Transverse colon (tissue), 4 donors: Measurements from ENCODE around the gene FFAR3. TPM values are rescaled to one million over a fixed set of nuclear protein-coding genes. Genes with fewer than 3 reads are reported as not detected.

ENCODE experiments used
- DNase-seq: peaks from one replicate; pipeline ENCODE4 v3.0.0-alpha.2; 2019
- H3K27ac ChIP-seq, 4 donors: fragments of 200-600 bp; sonication (generic); 2 replicates each; pipeline ENCODE4 v1.5.1; 2016 to 2018; ENCODE audit warnings: inconsistent platforms in 4 of 4
- H3K27me3 ChIP-seq: fragments of 200-600 bp; sonication (generic); 2 replicates; pipeline ENCODE4 v1.5.1; 2017; ENCODE audit warnings: inconsistent platforms
- H3K36me3 ChIP-seq, 4 donors: fragments of 200-600 bp; sonication (generic); 2 replicates each; pipeline ENCODE4 v1.5.1; 2017 to 2019; ENCODE audit warnings: inconsistent platforms in 4 of 4
- H3K4me1 ChIP-seq, 4 donors: fragments of 200-600 bp; sonication (generic); 2 replicates each; pipeline ENCODE4 v1.5.1; 2017 to 2020; ENCODE audit warnings: inconsistent platforms in 4 of 4
- H3K4me3 ChIP-seq, 4 donors: fragments of 200-600 bp; sonication (generic); 1 replicate in 1 of 4; 2 replicates in 3 of 4; pipeline versions ENCODE4 v1.5.1 to v1.6.1; 2017 to 2019; ENCODE audit warnings: inconsistent platforms in 4 of 4
- H3K9me3 ChIP-seq, 2 donors: fragments of 200-600 bp; sonication (generic); 2 replicates each; pipeline ENCODE4 v1.5.1; 2017 to 2019; ENCODE audit warnings: inconsistent platforms in 2 of 2
- CTCF ChIP-seq, 5 experiments: fragments of 200-600 bp in 3 of 5; fragments of 450-650 bp in 2 of 5; sonication (generic) in 3 of 5; IDR thresholded peaks; 1 replicate in 2 of 5; 2 replicates in 3 of 5; pipeline ENCODE4 v1.5.1; 2016 to 2017; ENCODE audit warnings: antibody characterized with exemption in 5 of 5, inconsistent platforms in 3 of 5, mild to moderate bottlenecking in 2 of 5, moderate library complexity in 1 of 5
- EP300 ChIP-seq: sonication (generic); formaldehyde crosslinking; IDR thresholded peaks from one replicate; pipeline ENCODE4 v1.6.1; 2017; ENCODE audit warnings: antibody characterized with exemption, low read depth
- POLR2A ChIP-seq: fragments of 450-650 bp; IDR thresholded peaks from one replicate; pipeline ENCODE4 v1.6.1; 2016; ENCODE audit warnings: antibody characterized with exemption, mild to moderate bottlenecking, moderate library complexity
- POLR2AphosphoS5 ChIP-seq, 3 donors: sonication (generic); formaldehyde crosslinking; IDR thresholded peaks; one replicate each; pipeline ENCODE4 v1.6.1; 2016; ENCODE audit warnings: antibody characterized with exemption in 3 of 3
- WGBS, 2 donors: methylation state at CpG; one replicate each; pipeline ENCODE4 v1.1.5; 2018; ENCODE audit warnings: low coverage in 1 of 2; 5-methylcytosine and 5-hydroxymethylcytosine counted together
- in situ Hi-C, 4 donors: fragments of 200-750 bp; cut with MboI; loops; one replicate each; pipeline versions ENCODE4 v1.15.0 to v1.15.1; 2017; ENCODE audit warnings: low sequenced_read_pairs in 3 of 4, low pct_ligation_motif_present in 1 of 4, low pct_unique_long_range_greater_than_20kb in 1 of 4
- intact Hi-C: fragments of 100-400 bp; cut with DNase I; formaldehyde crosslinking; loops from one replicate; pipeline ENCODE4 v1.15.1; 2023; ENCODE audit warnings: low total_unique reads
- total RNA-seq, 4 donors: library from RNA; depleted of rRNA; stranded (reverse); fragments of >200 nt; gene quantifications; one replicate each; pipeline ENCODE4 v1.1.0, GENCODE V29; 2016

The FFAR3 gene
- total RNA-seq, 4 donors from 2014 or later = 0.27 TPM; not detected in 3

DNA sequence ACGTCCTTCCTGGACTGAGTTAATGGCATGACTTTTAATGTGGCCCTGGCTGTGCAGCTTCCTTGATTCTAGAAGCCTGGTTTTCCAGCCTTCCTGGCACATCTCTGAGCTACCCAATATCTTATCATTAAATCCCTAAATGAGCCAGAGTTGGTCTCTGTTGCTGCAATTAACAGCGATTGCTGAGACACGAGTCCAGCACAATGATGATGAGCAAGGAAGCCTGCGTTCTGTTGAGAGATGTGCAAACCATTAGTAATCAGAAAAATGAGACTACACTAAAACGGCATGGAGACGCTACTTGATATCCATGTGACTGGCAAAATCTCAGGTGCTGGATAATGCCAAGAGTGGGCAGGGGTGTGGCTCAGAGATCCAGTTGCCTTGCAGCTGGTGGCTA lies 38.8 kb downstream of the FFAR3 start:
- intact Hi-C loops = no loop called here
- TF ChIP-seq EP300 (no peak), POLR2A (no peak), CTCF (IDR thresholded peaks at IDR 0.05) (no peak), POLR2AphosphoS5 (IDR thresholded peaks at IDR 0.05) (no peak)
- WGBS, 2 donors = 67 to 86% methylated on average over 3 to 6 of the region's 6 CpGs

GRCh38 chr19:35398570-35398969 lies 40.3 kb downstream of the FFAR3 start:
- Histone ChIP-seq H3K27ac (no peak overlapping the region), H3K27me3 (no peaks in the 10 kb centered on the region), H3K4me3 (no peak overlapping the region), H3K4me1 (peaks cover 0 to 9% (median 4%) of the 10 kb centered on the region in 4 donors), H3K36me3 (no peaks in the 10 kb centered on the region), H3K9me3 (no peaks in the 10 kb centered on the region)
- no peak for DNase-seq
- TF ChIP-seq EP300 (no peak), CTCF (IDR thresholded peaks at IDR 0.05) (no peak), POLR2A (no peak), POLR2AphosphoS5 (IDR thresholded peaks at IDR 0.05) (no peak)
- WGBS, 2 donors = 77 to 91% methylated on average over 6 to 12 of the region's 12 CpGs
- intact Hi-C loops = no loop called here
- in situ Hi-C loops = no loop called here

More for the DNA sequence above, 38.8 kb downstream of the FFAR3 start:
- no peaks in the 10 kb centered on the region for H3K36me3 ChIP-seq
- peaks cover 0 to 9% (median 4%) of the 10 kb centered on the region in 4 donors for H3K4me1 ChIP-seq
- DNase-seq = no peak
- no peak overlapping the region for H3K27ac ChIP-seq
- H3K27me3 ChIP-seq = no peaks in the 10 kb centered on the region
- H3K4me3 ChIP-seq = no peak overlapping the region
- in situ Hi-C loops = no loop called here
- H3K9me3 ChIP-seq = no peaks in the 10 kb centered on the region

DNA sequence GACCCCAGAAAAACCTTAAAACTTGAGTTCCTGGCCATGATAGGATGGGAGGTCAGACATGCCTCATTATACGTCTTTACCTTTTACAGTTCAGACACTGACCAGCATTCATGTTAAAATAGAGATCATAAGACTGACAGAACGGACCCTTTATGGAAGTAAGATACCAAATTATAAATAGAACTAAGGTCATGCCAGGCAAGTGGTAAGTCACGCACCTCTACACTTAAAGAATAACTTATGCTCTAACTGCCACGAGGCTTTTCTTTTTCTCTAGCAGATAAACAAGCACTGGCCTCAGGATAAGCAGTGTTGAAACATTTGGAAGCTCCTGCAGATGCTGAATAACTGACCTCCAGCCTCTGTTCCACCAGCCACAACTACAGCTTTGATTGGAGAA lies 41.0 kb downstream of the FFAR3 start:
- no peaks in the 10 kb centered on the region for H3K36me3 ChIP-seq
- no peaks in the 10 kb centered on the region for H3K9me3 ChIP-seq
- intact Hi-C loops = no loop called here
- H3K4me1 ChIP-seq = peaks cover 0 to 9% (median 4%) of the 10 kb centered on the region in 4 donors
- no peak overlapping the region for H3K4me3 ChIP-seq
- 0 to 67% methylated on average over 1 to 4 of the region's 4 CpGs for WGBS, 2 donors
- no peaks in the 10 kb centered on the region for H3K27me3 ChIP-seq
- no peak for TF ChIP-seq POLR2A
- no peak for TF ChIP-seq POLR2AphosphoS5 (IDR thresholded peaks at IDR 0.05)
- no peak for TF ChIP-seq CTCF (IDR thresholded peaks at IDR 0.05)
- TF ChIP-seq EP300 = no peak
- no peak for DNase-seq
- in situ Hi-C loops = no loop called here
- H3K27ac ChIP-seq = no peak overlapping the region

DNA sequence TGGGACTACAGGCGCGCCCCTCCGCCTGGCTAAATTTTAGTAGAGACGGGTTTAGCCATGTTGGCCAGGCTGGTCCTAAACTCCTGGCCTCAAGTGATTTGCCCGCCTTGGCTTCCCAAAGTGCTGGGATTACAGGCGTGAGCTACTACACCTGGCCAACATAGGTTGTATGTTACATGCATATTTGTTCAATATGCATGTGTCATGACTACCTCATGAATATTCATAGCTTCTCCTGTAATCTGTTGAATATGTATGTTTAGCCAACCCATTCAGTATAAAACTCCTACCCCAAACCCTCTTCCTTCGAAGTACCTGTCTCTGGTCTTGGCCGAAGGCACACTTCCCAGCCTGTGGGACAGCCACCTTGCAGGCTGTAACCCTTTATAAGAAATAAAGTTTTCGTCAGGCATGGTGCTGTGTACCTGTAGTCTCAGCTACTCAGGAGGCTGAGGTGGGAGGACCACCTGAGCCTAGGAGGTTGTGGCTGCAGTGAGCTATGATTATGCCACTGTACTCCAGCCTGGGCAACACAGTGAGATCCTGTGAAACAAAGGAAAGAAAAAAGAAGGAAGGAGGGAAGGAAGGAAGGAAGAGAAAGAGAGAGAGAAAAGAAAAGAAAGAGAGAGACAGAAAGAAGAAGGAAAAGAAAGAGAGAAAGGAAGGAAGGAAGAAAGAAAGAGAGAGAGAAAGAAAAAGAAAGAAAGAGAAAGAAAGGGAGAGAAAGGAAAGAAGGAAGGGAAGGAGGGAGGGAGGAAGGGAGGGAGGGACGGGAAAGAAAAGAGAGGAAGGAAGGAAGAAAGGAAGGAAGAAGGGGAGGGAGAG lies 41.9 kb downstream of the FFAR3 start:
- Histone ChIP-seq H3K36me3 (no peaks in the 10 kb centered on the region), H3K4me1 (peaks cover 0 to 9% (median 4%) of the 10 kb centered on the region in 4 donors), H3K27ac (no peak overlapping the region), H3K27me3 (no peaks in the 10 kb centered on the region), H3K9me3 (no peaks in the 10 kb centered on the region), H3K4me3 (no peak overlapping the region)
- in situ Hi-C loops = no loop called here
- no peak for DNase-seq
- WGBS, 2 donors = 85% methylated on average over 9 to 10 of the region's 10 CpGs
- intact Hi-C loops = no loop called here
- no peak for TF ChIP-seq CTCF (IDR thresholded peaks at IDR 0.05)
